Measurements from ENCODE around the gene AGAP9.
"Not testable (repeated sequence)": the region's sequence is repeated elsewhere in the genome, so short reads cannot be mapped to it uniquely, and the experiment has no call there.

Gene AGAP9

GRCh38 chr10:47457528-47457820 lies 66.0 kb downstream of the AGAP9 start:
- DNase-seq (ENCODE audit: low read depth, low spot score): no peak

- DNase-seq (ENCODE audit: low read depth, low spot score): no peak
Measured at GRCh38 chr10:47456794-47457527, 66.5 kb downstream of the AGAP9 start.

GRCh38 chr10:47456079-47456785 lies 67.2 kb downstream of the AGAP9 start:
- DNase-seq (ENCODE audit: low read depth, low spot score): no peak

- DNase-seq (ENCODE audit: low read depth, low spot score): not testable (repeated sequence)
Measured at GRCh38 chr10:47455350-47456078, 67.9 kb downstream of the AGAP9 start.

GRCh38 chr10:47454780-47455058 lies 68.7 kb downstream of the AGAP9 start:
- DNase-seq (ENCODE audit: low read depth, low spot score): no peak

- DNase-seq (ENCODE audit: low read depth, low spot score): no peak
Measured at GRCh38 chr10:47454008-47454779, 69.2 kb downstream of the AGAP9 start.

GRCh38 chr10:47453141-47454007 lies 70.1 kb downstream of the AGAP9 start:
- DNase-seq (ENCODE audit: low read depth, low spot score): no peak

GRCh38 chr10:47452495-47453140 lies 70.8 kb downstream of the AGAP9 start:
- no peak for DNase-seq (ENCODE audit: low read depth, low spot score)

GRCh38 chr10:47451998-47452494 lies 71.4 kb downstream of the AGAP9 start:
- DNase-seq (ENCODE audit: low read depth, low spot score): no peak
